OCI-LY7 (cell line): Measurements from ENCODE around the gene LTBP2.

Experiments
- CTCF ChIP-seq: fragments of 200-600 bp; sonication (generic); conservative IDR thresholded peaks from 2 replicates; pipeline ENCODE4 v1.5.1; 2014; ENCODE audit warnings: mild to moderate bottlenecking, antibody characterized with exemption, low read length, moderate library complexity, mixed read lengths
- EZH2phosphoT487 ChIP-seq: fragments of 200-600 bp; sonication (generic); IDR thresholded peaks from 2 replicates; pipeline ENCODE4 v1.6.1; 2018; ENCODE audit warnings: low read depth, borderline replicate concordance, mild to moderate bottlenecking, mixed run types, antibody characterized with exemption, low read length, moderate library complexity, mixed read lengths

GRCh38 chr14:74501691-74502090 is 110.3 kb downstream of the LTBP2 start:
- TF ChIP-seq CTCF (no peak), EZH2phosphoT487 (no peak)
